Ovary (tissue), 9 donors: ENCODE measurements around the gene COL18A1. TPM values are rescaled to one million over a fixed set of nuclear protein-coding genes. Genes with fewer than 3 reads are reported as not detected.

Experiments
- DNase-seq, 5 donors: peaks; one replicate each; pipeline ENCODE4 v3.0.0-alpha.2; 2019 to 2020
- H3K27ac ChIP-seq, 2 donors: fragments of 200-600 bp; one replicate each; pipeline versions ENCODE4 v1.5.1 to v1.8.0; 2019 to 2022
- H3K27me3 ChIP-seq: fragments of 200-600 bp; one replicate; pipeline ENCODE4 v1.8.0; 2022
- H3K36me3 ChIP-seq: fragments of 200-600 bp; sonication (generic); one replicate; pipeline ENCODE4 v1.5.1; 2019
- H3K4me1 ChIP-seq: one replicate; pipeline ENCODE4 v1.8.1; 2013; ENCODE audit warnings: mild to moderate bottlenecking, moderate library complexity; ENCODE audit not compliant: insufficient read depth
- H3K4me3 ChIP-seq: fragments of 200-600 bp; sonication (generic); one replicate; pipeline ENCODE4 v1.5.1; 2017
- H3K9me3 ChIP-seq, 2 donors: fragments of 200-600 bp in 1 of 2; sonication (generic) in 1 of 2; one replicate each; pipeline versions ENCODE4 v1.5.1 to v1.8.1; 2013 to 2019; ENCODE audit warnings: mild to moderate bottlenecking in 1 of 2, moderate library complexity in 1 of 2
- CTCF ChIP-seq, 3 donors: fragments of 450-650 bp in 2 of 3; fragments of 200-600 bp in 1 of 3; IDR thresholded peaks; one replicate each; pipeline versions ENCODE4 v1.5.1 to v1.8.0; 2016 to 2022; ENCODE audit warnings: antibody characterized with exemption in 3 of 3, mild to moderate bottlenecking in 1 of 3
- EP300 ChIP-seq: sonication (generic); formaldehyde crosslinking; IDR thresholded peaks from one replicate; pipeline ENCODE4 v1.6.1; 2017; ENCODE audit warnings: antibody characterized with exemption
- POLR2A ChIP-seq: fragments of 450-650 bp; IDR thresholded peaks from one replicate; pipeline ENCODE4 v1.6.1; 2017; ENCODE audit warnings: antibody characterized with exemption, mild to moderate bottlenecking, moderate library complexity
- WGBS, 3 donors: extraction: QIAGEN DNeasy Blood & Tissue Kit in 1 of 3; methylation state at CpG; one replicate each; pipeline versions ENCODE4 v1.1.5 to v1.1.7; 2013 to 2017; 5-methylcytosine and 5-hydroxymethylcytosine counted together
- intact Hi-C, 4 donors: fragments of 100-400 bp; cut with DNase I; formaldehyde crosslinking; loops; one replicate each; pipeline versions ENCODE4 v1.11.0 to v1.15.1; 2022 to 2023
- polyA plus RNA-seq, 2 donors: library from polyadenylated mRNA; stranded (reverse); fragments of 200-250 nt in 1 of 2; fragments of 350-450 nt in 1 of 2; fragmentation: Illumina TruSeq in 1 of 2; extraction: RNeasy Lipid Tissue Mini Kit (QIAGEN cat#74804) in 1 of 2; gene quantifications; one replicate each; pipeline ENCODE4 v1.2.3, GENCODE V29; 2013 to 2014
- total RNA-seq, 7 donors: library from RNA; depleted of rRNA in 2 of 7; stranded (reverse); fragments of >200 nt in 2 of 7; fragmentation: NEBNext Ultra II Directional in 3 of 7; extraction: Animal tissue kit (Norgen Biotek cat#: 25700) in 3 of 7; gene quantifications; one replicate each; pipeline versions ENCODE4 v1.1.0 to v1.2.4, GENCODE V29; 2016 to 2023
- donor health status: DM: no; HTN: no; CAD: no; lungs with moderate emphysema.
- donor health status: DM: no; HTN: no; CAD: no.
- donor health status: Bipolar disorder and iron deficiency.
- donor health status: DM: yes; HTN: yes; CAD: no.
- donor health status: DM: no; HTN: no; CAD: no.
- donor health status: DM: yes; HTN: yes; CAD: no.

The COL18A1 gene
- total and polyA plus RNA-seq, 9 donors, result 11.1 to 353 (median 268) TPM

- intact Hi-C loops, result no loop called here
- peak in 2 of 5 donors; percentile 15 to 23 for DNase-seq
- Histone ChIP-seq H3K4me1 (peaks cover 11% of the 10 kb centered on the region), H3K27me3 (no peaks in the 10 kb centered on the region), H3K4me3 (no peak overlapping the region), H3K36me3 (no peaks in the 10 kb centered on the region), H3K9me3 (no peaks in the 10 kb centered on the region), H3K27ac (no peak overlapping the region)
- TF ChIP-seq CTCF (IDR thresholded peaks at IDR 0.05), result no peak
- no peak for TF ChIP-seq POLR2A
- 70 to 78% (median 76%) methylated on average over 9 to 10 of the region's 10 CpGs for WGBS, 3 donors
Observed at GRCh38 chr21:45540601-45540970, 135.6 kb downstream of the COL18A1 start.

- H3K4me3 ChIP-seq, result peak overlapping the region; percentile 66
- H3K4me1 ChIP-seq, result peaks cover 11% of the 10 kb centered on the region
- intact Hi-C loops, result no loop called here
- H3K27me3 ChIP-seq, result no peaks in the 10 kb centered on the region
- no peak overlapping the region for H3K27ac ChIP-seq
- peak; percentile 65 to 84 (median 75) for DNase-seq
- no peak for TF ChIP-seq POLR2A
- TF ChIP-seq EP300, result no peak
- no peaks in the 10 kb centered on the region for H3K36me3 ChIP-seq
- 9 to 17% (median 13%) methylated on average over 23 to 50 of the region's 50 CpGs for WGBS, 3 donors
- no peaks in the 10 kb centered on the region for H3K9me3 ChIP-seq
Observed at GRCh38 chr21:45541221-45542039, 136.5 kb downstream of the COL18A1 start.

- peaks cover 11% of the 10 kb centered on the region for H3K4me1 ChIP-seq
- WGBS, 3 donors, result 0 to 1% (median 0%) methylated on average over 12 to 59 of the region's 59 CpGs
- no peaks in the 10 kb centered on the region for H3K27me3 ChIP-seq
- H3K36me3 ChIP-seq, result no peaks in the 10 kb centered on the region
- no peaks in the 10 kb centered on the region for H3K9me3 ChIP-seq
- TF ChIP-seq POLR2A (no peak), CTCF (IDR thresholded peaks at IDR 0.05) (peak in 2 of 3 donors; percentile 76 to 77)
- intact Hi-C loops, result no loop called here
- DNase-seq, result peak; percentile 54 to 83 (median 73)
- peak within 1 kb of the TSS; percentile 66 for H3K4me3 ChIP-seq
- peak within 1 kb of the TSS in 1 of 2 donors; percentile 55 for H3K27ac ChIP-seq
Observed at GRCh38 chr21:45542242-45542666, 137.3 kb downstream of the COL18A1 start, which contains the start of gene SLC19A1. Gene SLC19A1 (minus strand): TSS chr21:45542440. CDS start chr21:45537959, 4,481 bp downstream.

GRCh38 chr21:45542667-45543370 is 137.9 kb downstream of the COL18A1 start:
- DNase-seq, result peak; percentile 37 to 71 (median 66)

GRCh38 chr21:45543371-45543709 is 138.4 kb downstream of the COL18A1 start:
- H3K4me1 ChIP-seq, result peaks cover 11% of the 10 kb centered on the region
- H3K9me3 ChIP-seq, result no peaks in the 10 kb centered on the region
- no peaks in the 10 kb centered on the region for H3K27me3 ChIP-seq
- H3K4me3 ChIP-seq, result no peak overlapping the region
- no peaks in the 10 kb centered on the region for H3K36me3 ChIP-seq
- TF ChIP-seq CTCF (IDR thresholded peaks at IDR 0.05), result no peak
- TF ChIP-seq EP300, result no peak
- no peak for TF ChIP-seq POLR2A
- H3K27ac ChIP-seq, result peak overlapping the region in 1 of 2 donors; percentile 55
- intact Hi-C loops, result no loop called here
- DNase-seq, result peak; percentile 25 to 63 (median 47)
- WGBS, 3 donors, result 69 to 81% (median 71%) methylated on average over 10 to 11 of the region's 11 CpGs

More at GRCh38 chr21:45542667-45543370, 137.9 kb downstream of the COL18A1 start:
- peak overlapping the region; percentile 66 for H3K4me3 ChIP-seq
- intact Hi-C loops, result no loop called here
- peak overlapping the region in 1 of 2 donors; percentile 55 for H3K27ac ChIP-seq
- H3K36me3 ChIP-seq, result no peaks in the 10 kb centered on the region
- WGBS, 3 donors, result 9 to 32% (median 11%) methylated on average over 25 to 55 of the region's 55 CpGs
- no peak for TF ChIP-seq POLR2A
- H3K27me3 ChIP-seq, result no peaks in the 10 kb centered on the region
- no peaks in the 10 kb centered on the region for H3K9me3 ChIP-seq
- peaks cover 11% of the 10 kb centered on the region for H3K4me1 ChIP-seq
